Ishikawa (cell line): Measurements from ENCODE around the gene MYPOP.

Source experiments
- CEBPB ChIP-seq: IDR thresholded peaks from 2 replicates; pipeline ENCODE4 v1.6.1; 2012
- CREB1 ChIP-seq: IDR thresholded peaks from 2 replicates; pipeline ENCODE4 v1.6.1; 2012; ENCODE audit warnings: low read depth
- EGR1 ChIP-seq: IDR thresholded peaks from 2 replicates; pipeline ENCODE4 v1.6.1; 2012
- EP300 ChIP-seq: IDR thresholded peaks from 2 replicates; pipeline ENCODE4 v1.6.1; 2012; ENCODE audit warnings: borderline replicate concordance
- FOXM1 ChIP-seq: IDR thresholded peaks from 2 replicates; pipeline ENCODE4 v1.6.1; 2012; ENCODE audit warnings: low read depth, borderline replicate concordance
- MAX ChIP-seq: IDR thresholded peaks from 2 replicates; pipeline ENCODE4 v1.6.1; 2012
- NFIC ChIP-seq: IDR thresholded peaks from 2 replicates; pipeline ENCODE4 v1.6.1; 2012
- RAD21 ChIP-seq: IDR thresholded peaks from 2 replicates; pipeline ENCODE4 v1.6.1; 2012; ENCODE audit warnings: low read depth
- REST ChIP-seq: IDR thresholded peaks from 2 replicates; pipeline ENCODE4 v1.6.1; 2012; ENCODE audit warnings: low read depth, mild to moderate bottlenecking
- TAF1 ChIP-seq: IDR thresholded peaks from 2 replicates; pipeline ENCODE4 v1.6.1; 2012; ENCODE audit warnings: low read depth, mild to moderate bottlenecking
- TCF12 ChIP-seq: IDR thresholded peaks from 2 replicates; pipeline ENCODE4 v1.6.1; 2012; ENCODE audit warnings: low read depth
- YY1 ChIP-seq: IDR thresholded peaks from 2 replicates; pipeline ENCODE4 v1.6.1; 2012; ENCODE audit warnings: low read depth
- ZBTB7A ChIP-seq: IDR thresholded peaks from 2 replicates; pipeline ENCODE4 v1.6.1; 2012; ENCODE audit warnings: low read depth

DNA sequence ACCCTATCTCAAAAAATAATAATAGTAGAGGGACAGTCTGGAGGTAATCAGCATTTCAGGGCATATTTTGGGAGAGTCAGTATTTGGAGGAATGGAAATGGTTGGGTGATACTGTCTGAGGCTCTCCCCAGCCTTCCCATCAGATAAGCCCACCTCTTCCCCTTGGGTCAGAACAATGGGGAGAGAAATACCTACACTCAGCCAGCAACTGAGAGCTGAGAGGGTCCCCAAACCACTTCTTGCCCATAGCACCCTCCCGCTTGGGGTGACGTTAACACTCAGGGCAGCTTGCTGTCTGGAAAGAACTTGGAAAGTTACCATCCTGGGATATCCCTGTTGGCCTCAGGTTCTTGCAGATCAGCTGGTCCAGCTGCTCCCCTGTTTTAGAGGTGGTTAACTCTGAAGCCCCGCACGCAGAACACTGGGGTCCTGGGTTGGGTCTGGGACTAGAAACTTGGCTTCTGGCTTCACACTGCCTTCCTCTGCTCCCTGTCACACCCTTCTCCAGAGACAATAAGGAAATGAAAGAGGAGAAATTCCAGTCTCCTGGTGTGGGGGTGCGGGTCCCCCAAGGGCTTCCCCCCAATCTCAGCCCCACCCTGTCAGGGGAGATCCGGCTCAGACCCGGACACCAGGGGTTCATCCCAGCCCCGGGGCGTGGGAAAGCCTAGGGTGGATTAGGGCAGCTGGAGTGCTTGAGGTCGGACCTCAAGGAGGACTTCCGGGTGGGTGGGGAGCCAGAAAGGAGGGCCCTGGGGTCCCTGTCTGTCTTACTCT is 35.8 kb downstream of the MYPOP start:
- TF ChIP-seq ZBTB7A (no peak), TAF1 (no peak), CEBPB (no peak), EGR1 (no peak), CREB1 (no peak), MAX (no peak), EP300 (no peak), RAD21 (no peak), REST (no peak), FOXM1 (no peak), NFIC (no peak), YY1 (no peak), TCF12 (no peak)
